Rectal smooth muscle tissue (tissue), 1 donor: ENCODE results near the gene SEPTIN1.

Experiments used
- H3K27ac ChIP-seq: one replicate; pipeline ENCODE4 v1.7.0; 2013; ENCODE audit warnings: low read depth, low read length, inconsistent platforms
- H3K27me3 ChIP-seq: one replicate; pipeline ENCODE4 v1.7.0; 2013; ENCODE audit warnings: low read length; ENCODE audit not compliant: control insufficient read depth, insufficient read depth
- H3K36me3 ChIP-seq: one replicate; pipeline ENCODE4 v1.7.0; 2013; ENCODE audit warnings: low read length; ENCODE audit not compliant: control insufficient read depth, insufficient read depth
- H3K4me1 ChIP-seq: one replicate; pipeline ENCODE4 v1.7.0; 2013; ENCODE audit warnings: low read length; ENCODE audit not compliant: control insufficient read depth, insufficient read depth
- H3K4me3 ChIP-seq: one replicate; pipeline ENCODE4 v1.7.0; 2013; ENCODE audit warnings: low read length
- H3K9ac ChIP-seq: one replicate; pipeline ENCODE4 v1.7.0; 2013; ENCODE audit warnings: low read length

SEPTIN1 gene

GRCh38 chr16:30357085-30357714 lies 25.2 kb downstream of the SEPTIN1 start:
- Histone ChIP-seq H3K9ac (no peak overlapping the region), H3K27me3 (no peaks in the 10 kb centered on the region), H3K36me3 (peaks cover 23% of the 10 kb centered on the region), H3K27ac (no peak overlapping the region), H3K4me3 (no peak overlapping the region), H3K4me1 (peaks cover 30% of the 10 kb centered on the region)

GRCh38 chr16:30356401-30357084 lies 25.8 kb downstream of the SEPTIN1 start:
- peaks cover 26% of the 10 kb centered on the region for H3K36me3 ChIP-seq
- H3K27me3 ChIP-seq = no peaks in the 10 kb centered on the region
- peak overlapping the region; percentile 95 for H3K27ac ChIP-seq
- H3K4me3 ChIP-seq = peak overlapping the region; percentile 93
- H3K4me1 ChIP-seq = peaks cover 36% of the 10 kb centered on the region
- H3K9ac ChIP-seq = peak overlapping the region; percentile 96

- H3K9ac ChIP-seq = peak overlapping the region; percentile 96
- peaks cover 37% of the 10 kb centered on the region for H3K4me1 ChIP-seq
- H3K27me3 ChIP-seq = no peaks in the 10 kb centered on the region
- peaks cover 28% of the 10 kb centered on the region for H3K36me3 ChIP-seq
- H3K4me3 ChIP-seq = peak overlapping the region; percentile 93
- peak overlapping the region; percentile 95 for H3K27ac ChIP-seq
These were observed 26.4 kb downstream of the SEPTIN1 start for GRCh38 chr16:30355954-30356308.

- Histone ChIP-seq H3K4me1 (peaks cover 37% of the 10 kb centered on the region), H3K4me3 (peak within 1 kb of the TSS; percentile 97), H3K27ac (peak within 1 kb of the TSS; percentile 95), H3K9ac (peak within 1 kb of the TSS; percentile 96), H3K27me3 (no peaks in the 10 kb centered on the region), H3K36me3 (peaks cover 28% of the 10 kb centered on the region)
These were observed 27.0 kb downstream of the SEPTIN1 start, which contains the start of gene CD2BP2 for GRCh38 chr16:30355144-30355953. CD2BP2 (minus strand) TSS chr16:30355308; CDS start chr16:30354681, 627 bp downstream.

- H3K4me1 ChIP-seq = peaks cover 37% of the 10 kb centered on the region
- peak overlapping the region; percentile 97 for H3K4me3 ChIP-seq
- H3K27ac ChIP-seq = peak overlapping the region; percentile 90
- peak overlapping the region; percentile 94 for H3K9ac ChIP-seq
- peaks cover 28% of the 10 kb centered on the region for H3K36me3 ChIP-seq
- H3K27me3 ChIP-seq = no peaks in the 10 kb centered on the region
These were observed 27.8 kb downstream of the SEPTIN1 start for GRCh38 chr16:30354423-30355143.

GRCh38 chr16:30353438-30354129 lies 28.8 kb downstream of the SEPTIN1 start:
- Histone ChIP-seq H3K36me3 (peaks cover 21% of the 10 kb centered on the region), H3K9ac (no peak overlapping the region), H3K4me1 (peaks cover 37% of the 10 kb centered on the region)

GRCh38 chr16:30352488-30353401 lies 29.6 kb downstream of the SEPTIN1 start:
- Histone ChIP-seq H3K4me1 (peaks cover 37% of the 10 kb centered on the region), H3K4me3 (no peak overlapping the region), H3K27ac (peak overlapping the region; percentile 63), H3K27me3 (no peaks in the 10 kb centered on the region), H3K9ac (no peak overlapping the region), H3K36me3 (peaks cover 17% of the 10 kb centered on the region)

More at GRCh38 chr16:30353438-30354129, 28.8 kb downstream of the SEPTIN1 start:
- Histone ChIP-seq H3K4me3 (peak overlapping the region; percentile 97), H3K27ac (peak overlapping the region; percentile 90), H3K27me3 (no peaks in the 10 kb centered on the region)

GRCh38 chr16:30351586-30352419 lies 30.6 kb downstream of the SEPTIN1 start:
- Histone ChIP-seq H3K36me3 (peaks cover 17% of the 10 kb centered on the region), H3K4me3 (no peak overlapping the region), H3K27ac (peak overlapping the region; percentile 63), H3K9ac (no peak overlapping the region), H3K27me3 (no peaks in the 10 kb centered on the region), H3K4me1 (peaks cover 37% of the 10 kb centered on the region)

- H3K4me3 ChIP-seq = no peak overlapping the region
These were observed 31.3 kb downstream of the SEPTIN1 start for GRCh38 chr16:30351001-30351441.

GRCh38 chr16:30350134-30350871 lies 32.1 kb downstream of the SEPTIN1 start:
- Histone ChIP-seq H3K9ac (no peak overlapping the region), H3K4me3 (no peak overlapping the region), H3K4me1 (peaks cover 22% of the 10 kb centered on the region), H3K36me3 (peaks cover 17% of the 10 kb centered on the region), H3K27me3 (no peaks in the 10 kb centered on the region), H3K27ac (no peak overlapping the region)

More at GRCh38 chr16:30351001-30351441, 31.3 kb downstream of the SEPTIN1 start:
- Histone ChIP-seq H3K4me1 (peaks cover 29% of the 10 kb centered on the region), H3K27me3 (no peaks in the 10 kb centered on the region), H3K36me3 (peaks cover 17% of the 10 kb centered on the region), H3K27ac (no peak overlapping the region), H3K9ac (no peak overlapping the region)
